ENCODE measurements around the gene NRBF2. TPM values are rescaled to one million over a fixed set of nuclear protein-coding genes. Genes with fewer than 3 reads are reported as not detected.

The NRBF2 gene
- total RNA-seq, 3 donors from 2014 or later: 19.9 to 25.4 (median 24.6) TPM

DNA sequence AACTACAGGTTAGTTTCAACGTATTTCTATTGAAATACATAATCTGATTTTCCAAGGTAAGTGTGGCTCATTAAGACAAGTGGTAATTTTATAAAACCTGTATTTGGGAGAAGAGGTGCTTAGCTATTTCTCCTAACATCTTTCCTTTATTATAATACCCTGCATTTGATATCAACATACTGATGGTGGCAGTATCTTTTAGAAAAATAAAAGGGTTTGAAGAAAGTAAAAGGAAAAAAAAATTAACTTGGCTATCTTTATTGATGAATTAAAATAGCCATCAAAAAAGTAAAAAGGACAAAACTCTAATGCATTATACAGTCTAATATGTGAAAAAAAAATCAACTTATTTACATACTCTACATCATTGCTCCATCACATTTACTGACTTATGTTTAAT lies 68.0 kb downstream of the NRBF2 start:
- TF ChIP-seq, protein P1, sequence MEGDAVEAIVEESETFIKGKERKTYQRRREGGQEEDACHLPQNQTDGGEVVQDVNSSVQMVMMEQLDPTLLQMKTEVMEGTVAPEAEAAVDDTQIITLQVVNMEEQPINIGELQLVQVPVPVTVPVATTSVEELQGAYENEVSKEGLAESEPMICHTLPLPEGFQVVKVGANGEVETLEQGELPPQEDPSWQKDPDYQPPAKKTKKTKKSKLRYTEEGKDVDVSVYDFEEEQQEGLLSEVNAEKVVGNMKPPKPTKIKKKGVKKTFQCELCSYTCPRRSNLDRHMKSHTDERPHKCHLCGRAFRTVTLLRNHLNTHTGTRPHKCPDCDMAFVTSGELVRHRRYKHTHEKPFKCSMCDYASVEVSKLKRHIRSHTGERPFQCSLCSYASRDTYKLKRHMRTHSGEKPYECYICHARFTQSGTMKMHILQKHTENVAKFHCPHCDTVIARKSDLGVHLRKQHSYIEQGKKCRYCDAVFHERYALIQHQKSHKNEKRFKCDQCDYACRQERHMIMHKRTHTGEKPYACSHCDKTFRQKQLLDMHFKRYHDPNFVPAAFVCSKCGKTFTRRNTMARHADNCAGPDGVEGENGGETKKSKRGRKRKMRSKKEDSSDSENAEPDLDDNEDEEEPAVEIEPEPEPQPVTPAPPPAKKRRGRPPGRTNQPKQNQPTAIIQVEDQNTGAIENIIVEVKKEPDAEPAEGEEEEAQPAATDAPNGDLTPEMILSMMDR (IDR thresholded peaks at IDR 0.05): no peak
- ATAC-seq (no peak), DNase-seq (no peak)
- Histone ChIP-seq H3K4me3 (no peak overlapping the region), H3K9me3 (no peaks in the 10 kb centered on the region), H3K4me1 (ENCODE audit: low read depth) (peaks cover 1% of the 10 kb centered on the region), H3K36me3 (ENCODE audit: low read depth) (no peaks in the 10 kb centered on the region)
- intact Hi-C loops (cut with DNase I, micrococcal nuclease): no loop called here

Data from mucosa of descending colon (tissue), 3 donors.